Keratinocyte (primary cell): ENCODE results near the gene RSPO3.

Experiments used
- CTCF ChIP-seq, 3 experiments: IDR thresholded peaks in 1 of 3; conservative IDR thresholded peaks in 1 of 3; optimal IDR thresholded peaks in 1 of 3; 2 replicates in 2 of 3; 3 replicates in 1 of 3; pipeline versions ENCODE3 to v1.5.1; 2011; ENCODE audit warnings: low read length in 3 of 3, mild to moderate bottlenecking in 3 of 3, moderate library complexity in 2 of 3, control low read depth in 1 of 3, inconsistent platforms in 1 of 3; ENCODE audit not compliant: insufficient read depth in 2 of 3; ENCODE audit errors: extremely low read depth in 1 of 3
- EZH2 ChIP-seq: IDR thresholded peaks from one replicate; pipeline ENCODE4 v1.6.1; 2012; ENCODE audit warnings: inconsistent platforms, mild to moderate bottlenecking, low read length, moderate library complexity

- TF ChIP-seq CTCF (optimal IDR thresholded peaks at IDR 0.05 in 1 of 3, IDR thresholded peaks at IDR 0.05 in 1 of 3, conservative IDR thresholded peaks at IDR 0.05 in 1 of 3; ENCODE audit: extremely low read depth in 1 of 3, insufficient read depth in 2 of 3, low read length in 3 of 3): no peak
- no peak for TF ChIP-seq EZH2
Observed at GRCh38 chr6:127083963-127084310, 34.5 kb upstream of the RSPO3 start.
